NCI-H1048 (cell line): ENCODE measurements around the gene MARCHF3.
"Not testable (repeated sequence)": the region's sequence is repeated elsewhere in the genome, so short reads cannot be mapped to it uniquely, and the experiment has no call there.

Experiments used
- DNase-seq: peaks from one replicate; lab custom pipeline; 2025; lab: John Stamatoyannopoulos, UW

MARCHF3 gene, protein sequence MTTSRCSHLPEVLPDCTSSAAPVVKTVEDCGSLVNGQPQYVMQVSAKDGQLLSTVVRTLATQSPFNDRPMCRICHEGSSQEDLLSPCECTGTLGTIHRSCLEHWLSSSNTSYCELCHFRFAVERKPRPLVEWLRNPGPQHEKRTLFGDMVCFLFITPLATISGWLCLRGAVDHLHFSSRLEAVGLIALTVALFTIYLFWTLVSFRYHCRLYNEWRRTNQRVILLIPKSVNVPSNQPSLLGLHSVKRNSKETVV

DNA sequence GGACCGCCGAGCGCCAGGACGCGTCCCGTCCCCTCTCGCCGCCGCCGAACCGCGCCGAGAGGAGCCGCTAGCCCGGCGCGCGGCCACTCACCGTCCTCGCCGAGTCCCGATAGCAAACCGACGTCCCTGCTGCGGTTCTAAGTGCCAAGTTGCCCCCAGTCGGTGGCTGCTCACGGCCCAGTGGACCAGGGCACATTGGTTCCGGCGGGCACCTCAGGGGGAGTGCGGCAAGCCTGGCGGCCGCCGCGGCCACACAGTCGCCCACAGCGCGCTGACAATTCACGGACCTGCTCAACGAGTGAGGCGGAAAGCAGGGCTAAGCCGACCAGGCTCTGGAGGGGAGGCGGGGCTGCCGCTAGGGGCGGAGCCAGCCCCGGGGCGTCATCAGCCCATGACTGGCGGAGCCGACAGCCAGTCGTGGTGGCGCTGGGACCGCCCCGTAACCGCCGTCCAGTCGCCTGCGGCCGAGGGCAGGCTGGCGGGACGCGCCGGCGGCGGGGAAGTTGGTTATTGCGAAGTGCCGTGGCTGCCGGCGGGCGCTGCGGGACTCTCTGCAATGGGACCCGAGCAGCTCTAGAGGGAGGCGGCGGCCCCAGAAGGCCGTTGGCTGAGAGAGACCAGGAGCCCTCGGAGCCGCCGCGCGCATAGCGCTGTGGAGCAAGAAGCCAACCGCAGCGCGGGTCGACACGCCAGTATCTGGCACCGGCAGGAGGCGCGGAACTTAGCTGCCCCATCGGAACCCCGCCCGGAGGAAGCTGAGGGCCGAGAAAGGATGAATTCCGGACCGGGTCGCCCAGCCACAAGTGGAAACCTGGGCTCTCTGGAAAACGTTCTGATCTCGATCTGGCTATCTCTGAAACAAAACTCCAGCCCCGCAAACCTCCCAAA, at the start of gene MARCHF3:
Gene MARCHF3, minus strand, starts transcription at position 300 of the 888 bp plus-strand sequence. CDS start 112,387 bp downstream, outside the sequence.
- DNase-seq = peak; percentile 77

DNA sequence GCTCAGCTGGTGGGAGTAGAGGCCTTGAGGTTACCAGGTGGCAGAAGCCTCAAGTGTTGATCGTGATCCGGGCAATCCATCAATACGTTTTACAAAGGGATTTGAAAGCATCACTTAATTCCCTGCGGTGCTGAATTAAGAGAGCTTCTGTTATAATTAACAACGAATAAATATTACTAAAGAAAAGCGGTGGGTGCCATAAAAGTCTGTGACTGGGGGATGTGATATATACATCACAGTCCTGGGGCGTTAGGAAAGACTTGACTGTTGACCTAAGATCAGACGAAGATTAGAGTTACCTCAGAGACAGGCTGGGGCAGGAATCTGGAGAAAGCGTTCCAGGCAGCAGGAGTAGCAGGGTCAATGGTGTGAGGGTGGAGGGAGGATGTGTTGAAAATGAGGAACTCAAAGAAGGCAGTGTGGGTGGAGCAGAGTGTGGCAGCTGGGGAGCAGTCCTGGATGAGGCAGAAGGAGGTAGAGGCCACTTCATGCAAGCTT, 49.7 kb upstream of the MARCHF3 start:
- no peak for DNase-seq

DNA sequence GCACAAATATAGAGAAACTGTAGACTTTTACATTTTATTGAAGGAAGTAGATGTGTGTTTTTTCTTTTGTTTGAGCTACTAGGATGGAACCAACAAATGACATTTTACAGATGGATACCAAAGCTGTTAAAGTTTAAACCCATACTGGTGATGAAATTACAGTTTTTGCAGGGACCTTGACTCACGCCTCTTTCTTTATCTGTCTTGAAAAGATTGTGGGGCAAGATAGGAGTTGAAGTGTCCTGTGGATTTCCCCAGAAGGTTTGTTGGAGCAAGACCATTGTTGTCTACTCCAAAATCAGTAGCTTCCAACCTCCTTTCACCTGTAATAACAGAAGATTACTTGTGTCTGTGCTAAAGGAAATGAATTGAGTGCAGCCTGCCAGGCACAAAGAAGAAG, 47.0 kb upstream of the MARCHF3 start:
- no peak for DNase-seq

DNA sequence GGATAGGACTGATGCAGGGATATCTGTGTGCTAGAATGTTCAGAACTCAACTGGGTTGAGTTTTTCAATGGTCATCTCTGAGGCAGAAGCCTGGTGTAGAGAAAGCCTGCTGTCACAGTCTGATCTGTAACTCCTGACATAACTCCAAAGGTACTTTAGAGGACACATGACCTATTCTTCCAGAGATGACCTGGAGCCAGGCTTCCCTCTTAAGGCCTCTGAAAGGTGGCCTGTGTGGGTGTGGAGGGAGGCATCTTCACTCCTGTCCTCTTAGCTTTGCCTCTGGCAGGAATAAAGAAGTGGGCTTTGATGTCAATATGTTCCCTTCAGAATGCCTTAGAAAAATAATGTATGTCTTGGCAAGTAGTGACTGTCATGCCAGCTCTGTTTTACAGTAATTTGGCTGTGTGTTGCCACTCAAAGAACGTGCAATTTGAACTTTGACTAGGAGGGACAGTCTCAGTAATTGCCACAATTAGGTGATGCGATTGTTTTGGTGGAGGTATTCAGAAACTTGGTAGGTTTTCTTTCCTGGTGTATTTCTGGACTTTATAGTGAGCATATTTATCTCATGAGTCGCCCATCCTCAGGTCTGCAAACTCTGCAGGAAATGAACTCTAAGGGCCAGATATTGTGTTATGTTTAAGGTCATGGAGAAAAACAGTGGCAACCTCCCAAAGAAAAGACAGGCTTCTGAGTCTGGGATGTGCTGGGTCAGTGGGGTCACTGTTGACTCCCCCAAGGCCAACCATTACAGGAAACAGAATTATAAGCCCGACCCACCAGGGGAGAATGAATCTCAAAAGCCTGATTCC, 46.2 kb upstream of the MARCHF3 start:
- DNase-seq = no peak

DNA sequence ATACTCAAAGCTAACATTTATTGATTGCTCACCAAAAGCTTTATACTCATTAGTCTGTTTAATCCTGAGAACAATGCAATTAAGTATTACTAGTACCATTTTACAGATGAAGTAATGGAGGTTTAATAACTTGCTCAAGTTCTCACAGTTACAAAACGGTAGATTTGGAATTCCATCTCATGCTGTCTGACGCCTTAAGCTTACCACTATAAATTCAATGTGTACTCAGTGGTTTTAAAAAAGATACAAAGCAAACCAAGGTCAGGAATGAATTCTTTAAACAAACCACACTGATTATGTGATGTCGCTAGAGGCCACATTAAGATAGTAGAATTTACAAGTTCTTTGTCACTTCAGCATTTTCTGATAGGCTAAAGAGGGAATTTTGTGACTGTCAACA, 44.1 kb upstream of the MARCHF3 start:
- DNase-seq = no peak

DNA sequence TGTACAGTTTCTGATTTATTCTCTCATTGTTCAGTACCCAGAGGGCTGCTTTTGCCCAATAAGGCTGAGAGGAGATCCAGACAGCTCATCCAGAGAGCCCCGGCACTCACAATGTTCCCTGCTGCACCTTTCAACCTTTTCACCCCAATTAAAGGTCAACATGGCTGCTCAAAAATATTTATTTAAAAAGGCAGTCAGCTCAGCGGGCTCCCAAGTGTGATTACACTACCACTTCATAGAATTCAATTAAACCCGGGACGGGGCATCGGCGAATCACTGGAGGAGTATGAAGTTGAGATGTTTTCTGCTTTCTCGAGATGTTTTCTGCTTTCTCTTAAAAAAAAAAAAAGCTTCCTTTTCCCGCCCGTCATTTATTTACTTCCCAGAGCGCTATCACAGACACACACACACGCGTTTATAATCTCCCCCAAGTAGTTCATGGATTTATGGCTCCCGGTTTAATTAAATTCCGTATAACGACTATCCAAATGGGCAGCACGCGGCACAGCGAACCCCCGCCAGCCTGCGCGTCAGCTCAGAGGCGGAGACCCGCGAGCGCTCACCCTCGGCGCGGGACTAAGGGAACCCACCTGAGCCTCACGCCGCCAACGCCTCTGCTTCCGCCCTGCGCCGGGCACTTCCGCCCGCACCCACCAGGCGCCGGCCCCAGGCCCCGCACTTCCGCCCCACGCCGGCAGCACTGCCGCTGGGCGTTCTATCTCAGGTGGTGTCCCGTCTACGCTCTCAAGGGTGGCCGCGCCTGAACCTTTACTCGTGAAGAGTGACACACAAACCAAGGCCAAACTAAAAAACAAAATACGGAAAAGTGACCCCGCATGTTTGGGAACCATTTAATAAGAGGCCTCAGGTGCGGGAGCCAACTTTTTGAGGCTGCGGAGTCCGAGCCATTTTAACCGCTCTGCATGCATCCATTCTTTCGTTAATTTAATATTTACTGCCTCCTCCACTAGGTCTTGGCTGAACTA, 42.8 kb upstream of the MARCHF3 start, which contains the start of gene C5orf63:
Gene C5orf63, minus strand, starts transcription at position 642 of the 986 bp plus-strand sequence. CDS start 14,507 bp downstream, outside the sequence.
- no peak for DNase-seq

DNA sequence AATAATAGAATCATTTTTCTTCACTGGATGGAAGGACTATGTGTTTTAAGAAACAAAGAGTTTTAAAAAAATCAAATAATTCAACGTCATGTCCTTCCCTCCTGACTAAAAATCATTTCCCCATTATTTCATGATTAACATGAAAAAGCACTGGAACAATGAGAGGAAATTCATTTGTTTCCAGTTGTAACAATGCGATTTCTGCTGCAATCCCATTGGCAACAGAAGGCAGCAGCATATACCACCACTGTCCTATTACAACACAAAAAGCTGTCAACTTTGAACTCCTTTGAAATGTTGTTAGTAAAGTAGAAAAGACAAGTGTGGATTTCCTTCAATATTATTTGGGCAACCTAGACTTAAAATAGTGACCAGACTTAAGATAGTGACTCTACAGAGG, 39.9 kb upstream of the MARCHF3 start:
- no peak for DNase-seq

DNA sequence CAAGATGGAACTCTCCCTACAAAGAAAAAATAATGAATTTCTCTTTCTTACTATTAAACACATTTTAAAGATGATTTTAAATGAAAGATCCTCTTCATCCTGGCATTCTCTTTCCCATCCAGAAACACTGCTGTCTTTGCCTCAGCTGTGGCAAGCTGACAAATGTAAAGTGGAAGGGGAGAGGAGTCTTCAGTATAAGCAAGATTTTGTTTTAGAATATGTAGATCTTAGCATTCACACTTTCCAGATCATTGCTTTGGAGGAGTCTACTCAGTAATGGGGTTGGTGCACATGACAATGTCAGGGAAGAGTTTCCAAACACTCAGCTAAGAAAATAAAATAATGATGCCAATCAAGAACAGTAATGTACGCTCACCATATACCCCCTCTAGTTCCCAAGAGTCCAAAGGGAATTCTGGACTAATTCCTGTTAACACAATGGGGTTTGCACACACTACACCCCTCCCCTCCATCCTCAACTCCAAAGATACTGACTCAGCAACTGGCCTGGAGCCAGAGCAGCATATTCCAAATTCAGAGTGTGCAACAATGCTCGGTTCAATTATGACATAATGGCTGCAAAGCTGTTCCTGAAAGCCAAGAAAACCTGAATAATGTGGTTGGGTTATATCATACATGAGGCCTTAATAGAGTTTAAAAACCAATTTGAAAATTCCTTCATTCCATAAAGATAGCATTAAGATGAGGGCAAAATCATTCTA, 38.3 kb upstream of the MARCHF3 start:
- DNase-seq = no peak

DNA sequence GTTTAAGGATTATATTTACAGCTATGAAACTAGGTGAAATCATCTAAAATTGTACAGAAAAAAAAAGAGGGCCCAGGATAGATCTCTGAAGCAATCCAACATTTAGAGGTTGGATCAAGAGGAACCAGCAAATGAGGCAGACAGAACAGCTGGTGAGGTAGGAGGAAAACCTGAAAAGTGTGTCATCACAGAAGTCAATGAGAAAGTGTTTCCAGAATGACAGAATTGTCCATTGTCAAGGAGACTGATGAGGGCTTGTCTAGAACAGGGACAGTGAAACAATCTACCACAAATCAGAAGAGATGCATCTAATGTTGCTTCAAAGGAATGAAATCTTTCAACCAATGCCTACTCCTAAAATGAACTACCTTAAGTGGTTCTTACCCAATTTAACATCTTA, 36.4 kb upstream of the MARCHF3 start:
- no peak for DNase-seq

DNA sequence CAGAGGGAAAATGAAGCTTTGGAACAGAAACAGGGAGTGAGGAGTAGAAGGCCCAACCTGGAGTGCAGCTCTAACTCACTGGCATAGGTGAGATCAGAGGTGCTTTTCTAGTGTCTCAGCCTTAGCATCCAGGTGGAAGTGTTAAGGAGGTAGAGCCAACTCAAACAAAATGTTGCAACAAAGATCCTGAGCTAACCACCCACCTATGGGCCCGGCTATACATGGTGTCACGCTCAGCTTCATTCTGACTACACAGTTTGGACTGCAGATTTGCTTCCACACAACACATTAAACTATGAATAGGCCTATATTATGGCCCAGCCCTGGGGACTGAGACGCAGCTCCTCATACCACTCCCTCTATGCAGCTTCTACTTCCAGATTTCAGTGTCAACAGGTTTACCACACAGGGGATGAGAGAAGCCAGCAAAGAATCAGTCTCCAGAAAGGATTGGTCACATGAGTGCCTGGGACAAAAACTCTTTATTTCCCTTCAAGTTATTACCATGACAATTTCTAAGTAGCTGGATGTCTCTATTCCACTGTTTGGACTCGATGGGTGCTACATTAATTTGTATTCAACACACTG, 34.0 kb upstream of the MARCHF3 start:
- no peak for DNase-seq

DNA sequence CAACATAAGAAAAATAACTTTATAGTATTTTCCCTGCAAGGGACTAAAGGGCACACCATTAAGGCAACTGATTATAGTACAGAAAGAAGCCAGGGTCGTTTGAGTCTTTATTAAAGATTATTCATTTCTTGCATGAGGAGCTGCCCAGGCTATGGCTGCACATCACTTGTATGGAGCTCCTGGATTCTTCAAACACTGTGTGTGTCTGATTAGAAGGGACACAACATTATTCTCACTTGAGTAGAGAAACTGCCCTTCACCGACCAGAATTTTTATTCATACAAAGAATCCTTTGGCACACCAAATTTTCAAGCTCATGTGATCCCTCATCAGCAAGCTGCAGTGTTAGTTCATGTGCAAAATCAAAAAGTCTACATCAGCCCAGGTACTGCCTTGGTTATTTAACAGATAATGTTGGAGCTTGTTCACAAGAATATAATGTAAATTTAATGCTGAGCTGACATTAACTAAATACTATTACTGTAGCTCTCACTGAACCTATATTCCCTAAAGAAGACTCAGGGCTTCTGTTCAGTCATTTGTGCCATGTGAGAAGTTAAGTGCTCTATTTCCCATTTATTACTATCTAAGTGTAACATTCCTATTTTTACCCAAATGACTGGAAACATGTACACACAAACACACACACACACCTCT, 33.0 kb upstream of the MARCHF3 start:
- no peak for DNase-seq

DNA sequence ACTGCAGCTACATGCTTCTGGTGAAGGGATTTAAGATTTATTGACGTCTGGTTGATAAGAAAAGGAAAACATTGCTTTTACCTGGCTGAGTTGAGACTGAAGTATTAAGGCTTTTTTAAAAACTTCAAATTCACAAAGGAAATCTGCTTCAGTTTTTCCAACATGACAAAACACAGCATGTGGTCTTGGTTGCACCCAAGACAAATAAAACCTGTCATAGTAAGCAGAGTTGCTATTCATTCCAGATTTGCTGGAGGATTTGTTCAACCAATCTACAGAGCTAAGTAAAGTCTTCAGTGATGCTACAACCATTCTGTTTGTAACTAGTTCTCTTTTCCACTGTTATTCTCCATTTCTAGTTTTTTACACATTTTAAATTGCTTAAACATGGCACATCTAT, 31.6 kb upstream of the MARCHF3 start:
- no peak for DNase-seq

DNA sequence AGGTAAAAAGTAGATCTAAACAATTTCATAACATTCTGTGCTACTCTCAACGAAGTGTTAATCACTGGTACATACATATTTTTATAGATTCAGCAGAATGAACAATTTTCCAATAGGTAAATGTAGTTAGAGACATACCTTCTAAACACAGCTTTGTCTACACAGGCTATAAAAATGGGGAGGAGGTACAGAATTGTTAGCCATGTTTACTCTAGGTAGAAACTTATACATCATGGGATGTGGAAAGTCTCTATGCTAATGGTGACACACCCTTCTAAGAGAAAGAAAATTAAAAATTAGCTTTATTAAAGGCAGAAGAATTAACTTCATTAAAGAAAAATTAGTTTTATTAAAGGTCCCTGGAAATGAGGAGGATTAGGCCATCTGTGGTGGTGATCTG, 31.2 kb upstream of the MARCHF3 start:
- no peak for DNase-seq

DNA sequence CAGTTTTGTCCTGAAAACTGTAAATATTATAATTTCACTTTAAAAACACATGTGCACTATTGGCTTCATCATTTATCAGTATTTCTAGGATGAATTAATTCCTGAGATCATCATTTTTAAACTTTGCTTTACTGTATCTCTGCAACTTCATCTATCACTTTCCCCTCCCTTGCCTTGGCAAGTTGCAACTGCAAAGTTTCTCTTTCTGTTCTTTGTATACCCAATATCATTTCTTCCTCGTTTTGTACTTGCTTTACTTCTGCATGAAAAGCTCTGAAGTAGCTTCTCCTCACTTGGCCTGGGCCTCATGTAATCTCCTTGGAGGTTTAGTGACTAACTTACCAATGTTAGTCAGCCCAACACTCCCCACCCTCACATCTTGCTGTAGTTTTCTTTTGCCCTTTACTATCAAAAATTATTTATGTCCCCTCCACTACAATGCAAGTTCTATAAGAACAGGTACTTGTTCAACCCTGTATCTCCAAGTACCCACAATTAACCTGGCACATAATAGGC, 30.2 kb upstream of the MARCHF3 start:
- DNase-seq = no peak

DNA sequence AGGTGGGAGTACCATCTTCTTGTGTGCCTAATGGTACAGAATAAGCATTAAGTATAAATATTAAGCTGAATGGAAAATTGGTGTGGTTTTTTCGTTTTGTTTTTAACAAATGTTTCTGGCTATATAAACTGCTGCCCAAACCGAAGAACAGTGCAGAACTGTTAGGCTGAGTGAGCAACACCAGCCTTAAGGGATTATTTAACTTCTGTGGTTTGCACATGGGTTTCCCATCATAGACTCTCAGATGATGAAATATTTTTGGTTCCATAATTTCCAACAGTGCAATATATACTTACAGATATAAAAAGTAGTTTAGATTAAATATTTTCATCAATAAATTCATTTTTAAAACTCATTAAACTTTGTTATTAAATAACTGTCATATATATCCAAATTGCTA, 26.5 kb upstream of the MARCHF3 start:
- no peak for DNase-seq

DNA sequence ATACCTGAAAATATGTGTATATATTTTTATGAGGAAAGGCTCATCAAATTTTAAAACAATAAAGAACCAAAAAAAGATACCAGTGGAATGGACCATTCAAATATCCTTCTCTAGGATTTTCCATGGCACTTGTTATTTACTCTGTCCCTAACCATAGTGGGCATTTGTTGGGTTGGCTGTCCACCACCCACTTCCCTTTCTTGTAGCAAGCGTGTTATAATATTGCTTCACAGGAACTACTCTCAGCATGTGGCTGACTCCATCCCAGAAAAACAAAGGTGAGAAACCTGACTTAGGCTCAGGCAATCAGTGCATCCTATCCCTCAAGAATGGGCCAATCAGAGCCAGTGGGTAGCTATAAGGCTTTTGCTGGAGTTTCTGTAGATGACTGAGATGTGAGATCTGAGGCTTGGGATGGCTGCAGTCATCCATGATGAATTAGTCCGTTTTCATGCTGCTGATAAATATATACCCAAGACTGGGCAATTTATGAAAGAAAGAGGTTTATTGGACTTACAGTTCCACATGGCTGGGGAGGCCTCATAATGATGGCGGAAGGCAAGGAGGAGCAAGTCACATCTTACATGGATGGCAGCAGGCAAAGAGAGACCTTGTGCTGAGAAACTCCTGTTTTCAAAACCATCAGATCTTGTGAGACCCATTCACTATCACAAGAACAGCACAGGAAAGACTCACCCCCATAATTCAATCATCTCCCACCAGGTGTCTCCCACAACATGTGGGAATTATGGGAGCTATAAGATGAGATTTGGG, 25.7 kb upstream of the MARCHF3 start:
- no peak for DNase-seq

DNA sequence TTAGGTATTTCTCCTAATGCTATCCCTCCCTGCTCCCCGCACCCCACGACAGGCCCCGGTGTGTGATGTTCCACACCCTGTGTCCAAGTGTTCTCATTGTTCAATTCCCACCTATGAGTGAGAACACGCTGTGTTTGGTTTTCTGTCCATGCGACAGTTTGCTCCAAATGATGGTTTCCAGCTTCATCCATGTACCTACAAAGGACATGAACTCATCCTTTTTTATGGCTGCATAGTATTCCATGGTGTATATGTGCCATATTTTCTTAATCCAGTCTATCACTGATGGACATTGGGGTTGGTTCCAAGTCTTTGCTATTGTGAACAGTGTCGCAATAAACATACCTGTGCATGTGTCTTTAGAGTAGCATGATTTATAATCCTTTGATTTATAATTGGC, 23.2 kb upstream of the MARCHF3 start:
- not testable (repeated sequence) for DNase-seq

DNA sequence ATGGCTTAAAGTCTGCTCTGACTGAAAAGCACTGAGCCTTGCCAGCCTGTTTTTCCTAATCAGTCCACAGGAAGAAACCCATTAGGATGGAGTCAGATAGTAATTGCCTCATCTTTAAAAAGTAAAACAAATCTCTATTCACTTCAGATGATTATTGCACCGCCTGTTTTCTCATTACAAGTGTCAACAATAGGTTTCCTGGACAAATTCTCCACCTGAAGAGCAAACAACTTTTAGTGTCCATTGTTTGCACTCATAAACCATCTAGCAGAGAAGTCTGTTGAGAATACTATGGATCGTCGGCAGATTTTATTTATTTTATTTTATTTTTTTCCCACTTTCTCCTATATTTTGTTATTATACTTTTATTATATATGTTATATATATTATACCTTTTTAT, 22.7 kb upstream of the MARCHF3 start:
- DNase-seq = no peak
